H1 (cell line): ENCODE measurements around the gene CEND1. TPM values are rescaled to one million over a fixed set of nuclear protein-coding genes. Genes with fewer than 3 reads are reported as not detected.
A peak's percentile ranks its signal among the peaks of the same experiment; 100 is the strongest.

Source experiments
- CHD1 ChIP-seq: IDR thresholded peaks from 2 replicates; pipeline ENCODE4 v1.6.1; 2012; ENCODE audit warnings: low read depth, low read length, improper control_type of control experiment
- KDM1A ChIP-seq: fragments of 200-600, 300-600 bp; sonication (generic); IDR thresholded peaks from 2 replicates; pipeline ENCODE4 v1.7.1; 2016; ENCODE audit warnings: mild to moderate bottlenecking, low read length, borderline replicate concordance
- PHF8 ChIP-seq: fragments of 200-600 bp; sonication (generic); conservative IDR thresholded peaks from 2 replicates; pipeline ENCODE4 v1.7.1; 2012; ENCODE audit warnings: low read depth, mild to moderate bottlenecking, inconsistent platforms, low read length, moderate library complexity
- SUZ12 ChIP-seq: fragments of 200-600 bp; sonication (generic); IDR thresholded peaks from 2 replicates; pipeline ENCODE4 v1.6.1; 2012; ENCODE audit warnings: mild to moderate bottlenecking, inconsistent platforms, low read length, moderate library complexity, mixed read lengths
- TAF7 ChIP-seq: optimal IDR thresholded peaks from 2 replicates; pipeline ENCODE3; 2011; ENCODE audit warnings: low read depth, mild to moderate bottlenecking, inconsistent platforms, low read length, moderate library complexity, borderline replicate concordance
- YY1 ChIP-seq: IDR thresholded peaks from 2 replicates; pipeline ENCODE4 v1.6.1; 2011; ENCODE audit warnings: low read depth, mild to moderate bottlenecking, low read length
- polyA plus RNA-seq, 7 experiments: library from polyadenylated mRNA; depleted of rRNA in 3 of 7; stranded (reverse) in 5 of 7; unstranded in 2 of 7; fragments of >200 nt in 5 of 7; fragments of 200-250 nt in 2 of 7; gene quantifications; 1 replicate in 5 of 7; 2 replicates in 1 of 7; 4 replicates in 1 of 7; pipeline versions ENCODE4 v1.2.1 to v1.2.3, GENCODE V29; 2011 to 2013; ENCODE audit warnings: missing spikeins in 2 of 7, mixed read lengths in 2 of 7
- total RNA-seq: library from RNA; stranded (reverse); fragmentation: NEBNext Ultra II Directional; extraction: Animal tissue kit (Norgen Biotek cat#: 25700); gene quantifications from 2 replicates; pipeline ENCODE4 v1.2.1, GENCODE V29; 2021
- TF ChIP-seq, protein P1 (sequence below): fragments of 300-600 bp; sonication (generic); IDR thresholded peaks from 2 replicates; pipeline ENCODE4 v1.7.1; 2012; ENCODE audit warnings: low read length, moderate library complexity, mild to moderate bottlenecking, inconsistent platforms; ENCODE audit not compliant: insufficient replicate concordance
- TF ChIP-seq, protein P2 (sequence below): IDR thresholded peaks from 2 replicates; pipeline ENCODE4 v1.6.1; 2012; ENCODE audit warnings: inconsistent platforms
- TF ChIP-seq, protein P3 (sequence below): IDR thresholded peaks from 2 replicates; pipeline ENCODE4 v1.6.1; 2011; ENCODE audit warnings: low read depth, mild to moderate bottlenecking, low read length; ENCODE audit not compliant: insufficient read depth

CEND1 gene
- total and polyA plus RNA-seq, 2 of the 8 experiments (the other 6 are each of a cell fraction or from before 2014, with no cell fraction given): 0.82 to 5.0 TPM

DNA sequence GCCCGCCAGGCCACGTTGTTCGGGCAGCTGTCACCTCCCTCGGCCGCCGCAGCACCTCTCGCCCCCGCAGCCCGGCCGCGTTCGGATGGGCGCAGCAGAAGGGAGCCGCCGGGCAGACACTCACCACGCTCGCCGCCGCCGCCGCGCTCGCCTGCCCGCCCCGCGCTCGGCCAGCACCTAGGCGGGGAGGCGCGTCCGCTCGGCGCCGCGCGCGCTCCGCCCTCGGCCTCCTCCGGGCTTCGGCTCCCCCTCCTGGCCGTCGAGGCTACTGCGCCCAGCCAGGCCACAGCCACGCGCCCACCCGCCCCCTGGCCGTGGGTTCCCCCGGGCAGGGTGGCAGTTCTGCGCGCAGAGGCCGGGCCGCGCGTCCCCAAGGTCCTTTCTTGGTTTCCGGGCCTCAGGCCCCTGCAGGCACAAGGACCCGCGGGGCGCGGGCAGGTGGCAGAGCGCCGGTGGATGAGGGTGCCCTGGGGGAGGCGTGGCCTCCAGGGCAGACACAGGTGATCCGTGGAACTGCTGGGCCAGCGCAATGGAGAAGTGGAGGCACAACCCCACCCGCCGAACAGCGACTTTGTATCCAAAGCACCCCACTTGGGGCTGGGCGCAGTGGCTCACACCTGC is 8.3 kb upstream of the CEND1 start, which contains the start of gene SLC25A22 (continued):
- TF ChIP-seq, protein P1, sequence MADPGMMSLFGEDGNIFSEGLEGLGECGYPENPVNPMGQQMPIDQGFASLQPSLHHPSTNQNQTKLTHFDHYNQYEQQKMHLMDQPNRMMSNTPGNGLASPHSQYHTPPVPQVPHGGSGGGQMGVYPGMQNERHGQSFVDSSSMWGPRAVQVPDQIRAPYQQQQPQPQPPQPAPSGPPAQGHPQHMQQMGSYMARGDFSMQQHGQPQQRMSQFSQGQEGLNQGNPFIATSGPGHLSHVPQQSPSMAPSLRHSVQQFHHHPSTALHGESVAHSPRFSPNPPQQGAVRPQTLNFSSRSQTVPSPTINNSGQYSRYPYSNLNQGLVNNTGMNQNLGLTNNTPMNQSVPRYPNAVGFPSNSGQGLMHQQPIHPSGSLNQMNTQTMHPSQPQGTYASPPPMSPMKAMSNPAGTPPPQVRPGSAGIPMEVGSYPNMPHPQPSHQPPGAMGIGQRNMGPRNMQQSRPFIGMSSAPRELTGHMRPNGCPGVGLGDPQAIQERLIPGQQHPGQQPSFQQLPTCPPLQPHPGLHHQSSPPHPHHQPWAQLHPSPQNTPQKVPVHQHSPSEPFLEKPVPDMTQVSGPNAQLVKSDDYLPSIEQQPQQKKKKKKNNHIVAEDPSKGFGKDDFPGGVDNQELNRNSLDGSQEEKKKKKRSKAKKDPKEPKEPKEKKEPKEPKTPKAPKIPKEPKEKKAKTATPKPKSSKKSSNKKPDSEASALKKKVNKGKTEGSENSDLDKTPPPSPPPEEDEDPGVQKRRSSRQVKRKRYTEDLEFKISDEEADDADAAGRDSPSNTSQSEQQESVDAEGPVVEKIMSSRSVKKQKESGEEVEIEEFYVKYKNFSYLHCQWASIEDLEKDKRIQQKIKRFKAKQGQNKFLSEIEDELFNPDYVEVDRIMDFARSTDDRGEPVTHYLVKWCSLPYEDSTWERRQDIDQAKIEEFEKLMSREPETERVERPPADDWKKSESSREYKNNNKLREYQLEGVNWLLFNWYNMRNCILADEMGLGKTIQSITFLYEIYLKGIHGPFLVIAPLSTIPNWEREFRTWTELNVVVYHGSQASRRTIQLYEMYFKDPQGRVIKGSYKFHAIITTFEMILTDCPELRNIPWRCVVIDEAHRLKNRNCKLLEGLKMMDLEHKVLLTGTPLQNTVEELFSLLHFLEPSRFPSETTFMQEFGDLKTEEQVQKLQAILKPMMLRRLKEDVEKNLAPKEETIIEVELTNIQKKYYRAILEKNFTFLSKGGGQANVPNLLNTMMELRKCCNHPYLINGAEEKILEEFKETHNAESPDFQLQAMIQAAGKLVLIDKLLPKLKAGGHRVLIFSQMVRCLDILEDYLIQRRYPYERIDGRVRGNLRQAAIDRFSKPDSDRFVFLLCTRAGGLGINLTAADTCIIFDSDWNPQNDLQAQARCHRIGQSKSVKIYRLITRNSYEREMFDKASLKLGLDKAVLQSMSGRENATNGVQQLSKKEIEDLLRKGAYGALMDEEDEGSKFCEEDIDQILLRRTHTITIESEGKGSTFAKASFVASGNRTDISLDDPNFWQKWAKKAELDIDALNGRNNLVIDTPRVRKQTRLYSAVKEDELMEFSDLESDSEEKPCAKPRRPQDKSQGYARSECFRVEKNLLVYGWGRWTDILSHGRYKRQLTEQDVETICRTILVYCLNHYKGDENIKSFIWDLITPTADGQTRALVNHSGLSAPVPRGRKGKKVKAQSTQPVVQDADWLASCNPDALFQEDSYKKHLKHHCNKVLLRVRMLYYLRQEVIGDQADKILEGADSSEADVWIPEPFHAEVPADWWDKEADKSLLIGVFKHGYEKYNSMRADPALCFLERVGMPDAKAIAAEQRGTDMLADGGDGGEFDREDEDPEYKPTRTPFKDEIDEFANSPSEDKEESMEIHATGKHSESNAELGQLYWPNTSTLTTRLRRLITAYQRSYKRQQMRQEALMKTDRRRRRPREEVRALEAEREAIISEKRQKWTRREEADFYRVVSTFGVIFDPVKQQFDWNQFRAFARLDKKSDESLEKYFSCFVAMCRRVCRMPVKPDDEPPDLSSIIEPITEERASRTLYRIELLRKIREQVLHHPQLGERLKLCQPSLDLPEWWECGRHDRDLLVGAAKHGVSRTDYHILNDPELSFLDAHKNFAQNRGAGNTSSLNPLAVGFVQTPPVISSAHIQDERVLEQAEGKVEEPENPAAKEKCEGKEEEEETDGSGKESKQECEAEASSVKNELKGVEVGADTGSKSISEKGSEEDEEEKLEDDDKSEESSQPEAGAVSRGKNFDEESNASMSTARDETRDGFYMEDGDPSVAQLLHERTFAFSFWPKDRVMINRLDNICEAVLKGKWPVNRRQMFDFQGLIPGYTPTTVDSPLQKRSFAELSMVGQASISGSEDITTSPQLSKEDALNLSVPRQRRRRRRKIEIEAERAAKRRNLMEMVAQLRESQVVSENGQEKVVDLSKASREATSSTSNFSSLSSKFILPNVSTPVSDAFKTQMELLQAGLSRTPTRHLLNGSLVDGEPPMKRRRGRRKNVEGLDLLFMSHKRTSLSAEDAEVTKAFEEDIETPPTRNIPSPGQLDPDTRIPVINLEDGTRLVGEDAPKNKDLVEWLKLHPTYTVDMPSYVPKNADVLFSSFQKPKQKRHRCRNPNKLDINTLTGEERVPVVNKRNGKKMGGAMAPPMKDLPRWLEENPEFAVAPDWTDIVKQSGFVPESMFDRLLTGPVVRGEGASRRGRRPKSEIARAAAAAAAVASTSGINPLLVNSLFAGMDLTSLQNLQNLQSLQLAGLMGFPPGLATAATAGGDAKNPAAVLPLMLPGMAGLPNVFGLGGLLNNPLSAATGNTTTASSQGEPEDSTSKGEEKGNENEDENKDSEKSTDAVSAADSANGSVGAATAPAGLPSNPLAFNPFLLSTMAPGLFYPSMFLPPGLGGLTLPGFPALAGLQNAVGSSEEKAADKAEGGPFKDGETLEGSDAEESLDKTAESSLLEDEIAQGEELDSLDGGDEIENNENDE: no peak
- TF ChIP-seq SUZ12 (no peak), YY1 (no peak), CHD1 (no peak), TAF7 (peak; percentile 15), KDM1A (no peak), PHF8 (peak; percentile 48)
- TF ChIP-seq, protein P2, sequence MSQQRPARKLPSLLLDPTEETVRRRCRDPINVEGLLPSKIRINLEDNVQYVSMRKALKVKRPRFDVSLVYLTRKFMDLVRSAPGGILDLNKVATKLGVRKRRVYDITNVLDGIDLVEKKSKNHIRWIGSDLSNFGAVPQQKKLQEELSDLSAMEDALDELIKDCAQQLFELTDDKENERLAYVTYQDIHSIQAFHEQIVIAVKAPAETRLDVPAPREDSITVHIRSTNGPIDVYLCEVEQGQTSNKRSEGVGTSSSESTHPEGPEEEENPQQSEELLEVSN: no peak
- TF ChIP-seq, protein P3, sequence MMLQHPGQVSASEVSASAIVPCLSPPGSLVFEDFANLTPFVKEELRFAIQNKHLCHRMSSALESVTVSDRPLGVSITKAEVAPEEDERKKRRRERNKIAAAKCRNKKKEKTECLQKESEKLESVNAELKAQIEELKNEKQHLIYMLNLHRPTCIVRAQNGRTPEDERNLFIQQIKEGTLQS: no peak
